Gastrocnemius medialis (tissue), 4 donors: ENCODE measurements around the gene ENC1.

Experiments used
- POLR2A ChIP-seq, 2 donors: fragments of 450-650 bp; IDR thresholded peaks; one replicate each; pipeline ENCODE4 v1.6.1; 2017; ENCODE audit warnings: antibody characterized with exemption in 2 of 2, mild to moderate bottlenecking in 2 of 2, moderate library complexity in 2 of 2
- TF ChIP-seq, protein P1 (sequence below), 5 experiments: fragments of 450-650 bp in 3 of 5; fragments of 200-600 bp in 2 of 5; sonication (generic) in 2 of 5; IDR thresholded peaks in 4 of 5; conservative IDR thresholded peaks in 1 of 5; 1 replicate in 4 of 5; 2 replicates in 1 of 5; pipeline ENCODE4 v1.5.1; 2016 to 2019; ENCODE audit warnings: antibody characterized with exemption in 5 of 5, mild to moderate bottlenecking in 3 of 5, moderate library complexity in 3 of 5

DNA sequence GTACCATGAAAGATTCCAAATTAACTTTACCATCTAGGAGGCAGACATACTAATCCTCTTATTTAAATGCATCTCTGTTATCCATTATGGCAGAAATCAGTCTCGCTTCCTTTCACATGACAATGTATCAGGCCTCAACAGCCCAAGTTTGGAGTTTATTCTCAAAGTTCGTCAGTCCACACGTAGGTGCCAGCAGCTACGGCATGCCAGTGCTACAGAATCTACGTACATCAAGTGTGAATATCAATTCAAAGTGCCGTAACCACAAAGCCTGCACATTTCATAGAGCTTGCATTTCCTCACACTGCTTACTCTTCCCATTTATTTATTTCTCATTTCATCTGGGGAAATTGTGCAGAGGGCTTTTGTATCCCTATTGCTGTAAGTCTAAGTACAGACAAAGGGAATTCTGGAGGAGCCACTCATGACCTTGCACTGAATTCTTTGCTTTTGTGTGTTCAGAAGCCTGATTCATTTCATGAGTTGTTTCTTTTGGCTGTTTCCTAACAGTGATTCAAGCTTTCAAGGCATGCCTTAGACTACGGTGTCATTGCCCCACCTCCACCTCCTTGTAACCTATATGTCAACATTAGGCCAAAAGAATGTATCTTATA lies 10.0 kb downstream of the ENC1 start:
- TF ChIP-seq, protein P1, sequence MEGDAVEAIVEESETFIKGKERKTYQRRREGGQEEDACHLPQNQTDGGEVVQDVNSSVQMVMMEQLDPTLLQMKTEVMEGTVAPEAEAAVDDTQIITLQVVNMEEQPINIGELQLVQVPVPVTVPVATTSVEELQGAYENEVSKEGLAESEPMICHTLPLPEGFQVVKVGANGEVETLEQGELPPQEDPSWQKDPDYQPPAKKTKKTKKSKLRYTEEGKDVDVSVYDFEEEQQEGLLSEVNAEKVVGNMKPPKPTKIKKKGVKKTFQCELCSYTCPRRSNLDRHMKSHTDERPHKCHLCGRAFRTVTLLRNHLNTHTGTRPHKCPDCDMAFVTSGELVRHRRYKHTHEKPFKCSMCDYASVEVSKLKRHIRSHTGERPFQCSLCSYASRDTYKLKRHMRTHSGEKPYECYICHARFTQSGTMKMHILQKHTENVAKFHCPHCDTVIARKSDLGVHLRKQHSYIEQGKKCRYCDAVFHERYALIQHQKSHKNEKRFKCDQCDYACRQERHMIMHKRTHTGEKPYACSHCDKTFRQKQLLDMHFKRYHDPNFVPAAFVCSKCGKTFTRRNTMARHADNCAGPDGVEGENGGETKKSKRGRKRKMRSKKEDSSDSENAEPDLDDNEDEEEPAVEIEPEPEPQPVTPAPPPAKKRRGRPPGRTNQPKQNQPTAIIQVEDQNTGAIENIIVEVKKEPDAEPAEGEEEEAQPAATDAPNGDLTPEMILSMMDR (IDR thresholded peaks at IDR 0.05 in 4 of 5, conservative IDR thresholded peaks at IDR 0.05 in 1 of 5): no peak
- TF ChIP-seq POLR2A (IDR thresholded peaks at IDR 0.05): no peak
